PC-9 (cell line): ENCODE data around the gene IL31RA. TPM values are rescaled to one million over a fixed set of nuclear protein-coding genes. Genes with fewer than 3 reads are reported as not detected.

Experiments used
- BruUV-seq: library from RNA; stranded (reverse); fragments of 400-500 nt; replicated peaks from 2 replicates; lab custom pipeline; 2021; lab: Mats Ljungman, UMichigan
- CTCF ChIA-PET: fragments of 300-600 bp; sonication (Branson Sonifier 250); formaldehyde crosslinking; loops from one replicate; lab custom pipeline; 2022; ENCODE audit warnings: antibody characterized with exemption; lab: Charles Lee
- POLR2A ChIA-PET: fragments of 300-600 bp; sonication (Branson Sonifier 250); formaldehyde crosslinking; loops from one replicate; lab custom pipeline; 2022; ENCODE audit warnings: antibody characterized with exemption; ENCODE audit not compliant: unreplicated experiment; lab: Charles Lee
- DNase-seq, 2 experiments: peaks; one replicate each; pipeline versions ENCODE4 v3.0.0 to v3.0.0-alpha.2; 2015 to 2022; ENCODE audit warnings: mixed read lengths in 1 of 2
- H2AFZ ChIP-seq: fragments of 200-600 bp; sonication (generic); 2 replicates; pipeline ENCODE4 v1.8.1; 2017; ENCODE audit warnings: antibody characterized with exemption
- H3F3A ChIP-seq: fragments of 200-600 bp; sonication (generic); 2 replicates; pipeline ENCODE4 v1.8.1; 2017; ENCODE audit warnings: antibody characterized with exemption, mild to moderate bottlenecking, low read depth; ENCODE audit not compliant: insufficient read depth
- H3K27ac ChIP-seq: fragments of 200-600 bp; sonication (generic); 2 replicates; pipeline ENCODE4 v1.6.1; 2016; ENCODE audit warnings: mixed run types
- H3K27me3 ChIP-seq: fragments of 200-600 bp; sonication (generic); 2 replicates; pipeline ENCODE4 v1.6.1; 2016; ENCODE audit warnings: low read depth, mixed run types; ENCODE audit not compliant: insufficient read depth
- H3K36me3 ChIP-seq: fragments of 200-600 bp; sonication (generic); 2 replicates; pipeline ENCODE4 v1.6.1; 2016; ENCODE audit warnings: low read depth, mixed run types
- H3K4me1 ChIP-seq: fragments of 200-600 bp; sonication (generic); replicated peaks from 2 replicates; pipeline ENCODE4 v1.6.1; 2016; ENCODE audit warnings: mixed run types; ENCODE audit not compliant: insufficient read depth
- H3K4me2 ChIP-seq: fragments of 200-600 bp; sonication (generic); 2 replicates; pipeline ENCODE4 v1.6.1; 2017; ENCODE audit warnings: mixed run types
- H3K4me3 ChIP-seq: fragments of 200-600 bp; sonication (generic); 2 replicates; pipeline ENCODE4 v1.6.1; 2016; ENCODE audit warnings: mixed run types
- H3K79me2 ChIP-seq: fragments of 200-600 bp; sonication (generic); 2 replicates; pipeline ENCODE4 v1.6.1; 2017; ENCODE audit warnings: low read depth, mixed run types
- H3K9me2 ChIP-seq: fragments of 200-600 bp; sonication (generic); 2 replicates; pipeline ENCODE4 v1.8.1; 2017; ENCODE audit warnings: mild to moderate bottlenecking; ENCODE audit not compliant: insufficient read depth
- H3K9me3 ChIP-seq: fragments of 200-600 bp; sonication (generic); 2 replicates; pipeline ENCODE4 v1.8.1; 2016; ENCODE audit warnings: low read depth; ENCODE audit not compliant: insufficient read depth
- H4K20me1 ChIP-seq: fragments of 200-600 bp; sonication (generic); 2 replicates; pipeline ENCODE4 v1.8.1; 2017; ENCODE audit not compliant: insufficient read depth
- CTCF ChIP-seq: fragments of 200-600 bp; sonication (generic); conservative IDR thresholded peaks from 2 replicates; pipeline ENCODE4 v1.6.1; 2017; ENCODE audit warnings: mixed run types, antibody characterized with exemption, mild to moderate bottlenecking, moderate library complexity
- EZH2 ChIP-seq: fragments of 200-600 bp; sonication (generic); IDR thresholded peaks from 2 replicates; pipeline ENCODE4 v1.8.0; 2017; ENCODE audit warnings: antibody characterized with exemption, low read depth
- intact Hi-C: fragments of 100-400 bp; cut with micrococcal nuclease; formaldehyde crosslinking; loops from one replicate; pipeline ENCODE4 v1.10.0; 2022; ENCODE audit not compliant: unreplicated experiment
- total RNA-seq: library from RNA; stranded (reverse); gene quantifications from 2 replicates; pipeline ENCODE4 v1.2.3, GENCODE V29; 2021

IL31RA gene
- total RNA-seq, 1 experiment from 2014 or later: 2.0 TPM

GRCh38 chr5:55853041-55853670 lies 2.0 kb downstream of the IL31RA start:
- DNase-seq: no peak
- Histone ChIP-seq H3F3A (no peaks in the 10 kb centered on the region; the same call in 1 of the 2 replicates), H3K4me3 (no peak overlapping the region), H3K9me2 (no peaks in the 10 kb centered on the region), H4K20me1 (no peaks in the 10 kb centered on the region), H3K27me3 (no peaks in the 10 kb centered on the region), H3K36me3 (no peaks in the 10 kb centered on the region), H3K4me1 (peaks cover 8% of the 10 kb centered on the region; the same call in 1 of the 2 replicates), H3K27ac (no peak overlapping the region), H3K4me2 (no peak overlapping the region), H2AFZ (no peak overlapping the region; the same call in 1 of the 2 replicates), H3K9me3 (peaks cover 5% of the 10 kb centered on the region; the same call in 1 of the 2 replicates), H3K79me2 (no peaks in the 10 kb centered on the region)
- ChIA-PET POLR2A (no interaction called here), CTCF (no interaction called here)
- TF ChIP-seq EZH2: no peak
- intact Hi-C loops: no loop called here
- no TSS peak for BruUV-seq

DNA sequence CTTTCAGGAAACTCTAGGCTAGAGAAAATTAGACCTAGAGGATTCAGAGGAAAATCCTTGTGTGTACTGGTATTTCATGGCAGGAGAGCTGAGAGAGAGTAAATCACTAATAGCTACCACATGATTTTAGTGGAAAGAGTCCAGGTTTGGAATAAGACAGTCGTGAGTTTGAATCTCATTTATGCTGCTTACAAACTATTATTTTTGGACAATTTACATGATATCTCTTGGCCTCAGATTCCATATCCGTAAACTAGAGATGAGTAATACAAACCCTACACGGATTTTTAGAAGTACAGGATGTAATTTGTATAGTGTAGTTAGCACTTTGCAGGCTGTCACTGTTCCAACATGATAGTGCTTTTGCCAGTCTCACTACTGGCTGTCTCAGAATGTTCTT lies 2.7 kb downstream of the IL31RA start:
- no peak for DNase-seq
- Histone ChIP-seq H3K27me3 (no peaks in the 10 kb centered on the region), H2AFZ (no peak overlapping the region), H3K9me2 (no peaks in the 10 kb centered on the region), H3F3A (no peaks in the 10 kb centered on the region; the same call in 1 of the 2 replicates), H3K4me1 (peaks cover 8% of the 10 kb centered on the region; the same call in 1 of the 2 replicates), H3K79me2 (no peaks in the 10 kb centered on the region), H3K4me2 (no peak overlapping the region), H3K36me3 (no peaks in the 10 kb centered on the region), H3K27ac (no peak overlapping the region), H3K9me3 (peaks cover 5% of the 10 kb centered on the region; the same call in 1 of the 2 replicates), H3K4me3 (no peak overlapping the region), H4K20me1 (no peaks in the 10 kb centered on the region)
- intact Hi-C loops: no loop called here
- BruUV-seq: no TSS peak
- TF ChIP-seq CTCF (no peak), EZH2 (no peak)
- ChIA-PET CTCF (no interaction called here), POLR2A (no interaction called here)

DNA sequence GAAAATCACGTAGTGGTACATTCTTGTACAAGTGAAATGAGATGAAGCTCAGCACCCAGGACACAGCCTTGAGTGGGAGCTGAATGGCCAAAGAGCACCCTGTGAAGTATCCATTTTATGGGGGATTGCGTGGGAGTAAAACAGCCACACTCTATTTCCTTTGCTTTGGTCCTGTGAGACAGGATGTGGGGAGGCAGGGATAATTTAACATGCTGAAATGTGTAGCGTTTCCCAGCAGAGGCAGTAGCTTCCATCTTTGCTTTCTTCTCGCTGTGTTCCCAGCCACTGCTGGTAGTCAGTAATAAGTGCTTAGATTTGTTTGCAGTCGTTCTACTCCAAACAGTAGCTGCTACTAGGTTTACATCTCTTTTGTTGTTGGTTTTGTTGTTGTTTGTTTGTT lies 4.4 kb downstream of the IL31RA start:
- Histone ChIP-seq H3K9me3 (no peaks in the 10 kb centered on the region), H3K4me3 (no peak overlapping the region)

More for the DNA sequence above, 4.4 kb downstream of the IL31RA start:
- Histone ChIP-seq H3K36me3 (no peaks in the 10 kb centered on the region), H3K4me1 (peaks cover 8% of the 10 kb centered on the region; the same call in 1 of the 2 replicates), H3K9me2 (no peaks in the 10 kb centered on the region), H3F3A (no peaks in the 10 kb centered on the region; the same call in 1 of the 2 replicates), H4K20me1 (no peaks in the 10 kb centered on the region), H3K27me3 (no peaks in the 10 kb centered on the region), H3K4me2 (no peak overlapping the region), H2AFZ (no peak overlapping the region), H3K27ac (no peak overlapping the region), H3K79me2 (no peaks in the 10 kb centered on the region)
- POLR2A ChIA-PET: no interaction called here
- CTCF ChIA-PET: no interaction called here
- TF ChIP-seq CTCF (no peak), EZH2 (no peak)
- BruUV-seq: no TSS peak
- no peak for DNase-seq
- intact Hi-C loops: no loop called here
